C4-2B (cell line): ENCODE data around the gene SLIT3.

Experiments used
- H3K27ac ChIP-seq: fragments of 450-650 bp; 2 replicates; pipeline ENCODE4 v1.5.1; 2017
- CTCF ChIP-seq: fragments of 450-650 bp; conservative IDR thresholded peaks from 2 replicates; pipeline ENCODE4 v1.5.1; 2017; ENCODE audit warnings: mild to moderate bottlenecking
- ZFX ChIP-seq: fragments of 450-650 bp; IDR thresholded peaks from 2 replicates; pipeline ENCODE4 v1.6.1; 2017

SLIT3 gene

GRCh38 chr5:169280696-169281095 lies 20.2 kb downstream of the SLIT3 start:
- TF ChIP-seq ZFX (no peak), CTCF (no peak)

DNA sequence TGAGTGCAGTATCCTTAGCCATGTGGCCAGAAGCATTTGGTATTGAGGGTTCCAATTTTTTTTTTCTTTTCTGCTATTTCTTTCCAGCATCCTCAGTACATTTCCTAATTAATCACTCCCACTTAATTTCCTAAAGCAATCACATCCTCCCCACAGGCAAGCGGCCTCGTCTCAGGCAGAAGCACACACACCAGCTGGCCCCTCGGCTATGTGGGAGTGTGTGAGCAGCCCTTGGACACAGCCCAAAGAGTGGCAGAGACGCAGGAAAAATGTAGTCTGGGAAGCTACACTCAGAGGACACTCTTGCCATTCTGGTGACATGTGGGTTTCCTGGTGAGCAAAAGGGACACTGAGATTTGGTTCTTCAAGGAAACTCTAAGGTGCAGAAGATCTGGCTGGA lies 20.7 kb downstream of the SLIT3 start:
- H3K27ac ChIP-seq = no peak overlapping the region
- TF ChIP-seq CTCF (no peak), ZFX (no peak)

More at GRCh38 chr5:169280696-169281095, 20.2 kb downstream of the SLIT3 start:
- H3K27ac ChIP-seq = no peak overlapping the region

GRCh38 chr5:169279125-169279524 lies 21.8 kb downstream of the SLIT3 start:
- no peak overlapping the region for H3K27ac ChIP-seq
- no peak for TF ChIP-seq CTCF
- TF ChIP-seq ZFX = no peak

- no peak overlapping the region for H3K27ac ChIP-seq
- no peak for TF ChIP-seq CTCF
- no peak for TF ChIP-seq ZFX
These were observed 27.1 kb downstream of the SLIT3 start for GRCh38 chr5:169273881-169274280.

- TF ChIP-seq CTCF (no peak), ZFX (no peak)
- H3K27ac ChIP-seq = no peak overlapping the region
These were observed 27.5 kb downstream of the SLIT3 start for GRCh38 chr5:169273451-169273850.

DNA sequence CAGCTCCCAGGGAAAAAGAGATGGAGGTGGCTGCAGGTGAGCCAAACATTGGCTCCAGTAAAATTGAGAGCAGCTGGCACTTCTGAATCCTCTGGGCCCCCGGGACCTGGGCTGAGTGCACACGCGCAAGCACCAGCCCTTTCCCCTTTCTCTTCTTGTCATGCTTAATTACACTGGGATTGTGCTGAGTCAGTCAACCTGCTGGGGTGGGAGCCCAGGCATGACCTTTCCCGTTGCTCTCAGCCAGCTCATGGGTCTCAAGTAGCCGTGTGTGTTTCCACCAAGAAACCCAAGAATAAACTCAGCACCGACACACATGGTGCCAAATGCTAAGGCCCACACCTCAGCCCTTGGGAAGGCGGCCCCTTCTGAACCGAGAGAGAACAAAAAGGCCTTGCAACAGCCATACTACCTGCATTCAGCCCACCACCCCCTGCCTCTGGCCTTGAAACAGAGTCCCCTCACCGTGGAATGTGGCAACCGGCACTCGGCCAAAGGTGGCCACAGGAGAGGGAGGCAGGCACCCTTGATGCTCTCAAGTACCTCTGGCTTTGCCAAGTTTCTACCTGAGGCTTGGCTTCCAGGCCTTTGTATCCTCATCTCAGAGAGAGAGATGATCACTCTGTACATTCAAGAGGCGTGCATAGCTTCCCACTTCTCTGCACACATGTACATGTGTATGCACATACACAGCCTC lies 28.1 kb downstream of the SLIT3 start:
- H3K27ac ChIP-seq = no peak overlapping the region
- TF ChIP-seq ZFX (no peak), CTCF (no peak)

- H3K27ac ChIP-seq = no peak overlapping the region
- TF ChIP-seq ZFX (no peak), CTCF (no peak)
These were observed 28.8 kb downstream of the SLIT3 start for GRCh38 chr5:169272111-169272510.
